ENCODE data around the gene SLC6A6.

GRCh38 chr3:14424711-14425580, 22.5 kb downstream of the SLC6A6 start:
- TF ChIP-seq EZH2 (optimal IDR thresholded peaks at IDR 0.05; ENCODE audit: low read depth, low read length) (no peak), CTCF (IDR thresholded peaks at IDR 0.05; ENCODE audit: low read length) (no peak)
